Daoy (cell line): ENCODE measurements around the gene ZNF561. TPM values are rescaled to one million over a fixed set of nuclear protein-coding genes. Genes with fewer than 3 reads are reported as not detected.
"Not testable (repeated sequence)": the region's sequence is repeated elsewhere in the genome, so short reads cannot be mapped to it uniquely, and the experiment has no call there.

Source experiments
- DNase-seq: peaks from one replicate; pipeline ENCODE4 v3.0.0-alpha.2; 2015; ENCODE audit warnings: low read depth
- total RNA-seq: library from RNA; depleted of rRNA; stranded (reverse); fragments of >200 nt; shearing (Covaris generic); gene quantifications from 2 replicates; pipeline ENCODE4 v1.2.3, GENCODE V29; 2014; rRNA removed

The ZNF561 gene
- 14.3 and 16.5 TPM in 2 replicates for total RNA-seq

- DNase-seq, result peak; percentile 94
These were observed at the start of gene ZNF561 for GRCh38 chr19:9621156-9622037. TSS of gene ZNF561 (minus strand) at chr19:9621232. CDS start at chr19:9619456, 1,776 bp downstream.

- DNase-seq, result no peak
These were observed 47.5 kb upstream of the ZNF561 start for GRCh38 chr19:9668544-9668943.

GRCh38 chr19:9667898-9668297, 46.9 kb upstream of the ZNF561 start:
- no peak for DNase-seq

GRCh38 chr19:9658769-9659168, 37.7 kb upstream of the ZNF561 start:
- DNase-seq, result no peak

GRCh38 chr19:9653066-9653555, 32.1 kb upstream of the ZNF561 start:
- DNase-seq, result not testable (repeated sequence)

- not testable (repeated sequence) for DNase-seq
These were observed 30.4 kb upstream of the ZNF561 start for GRCh38 chr19:9651464-9651863.

- DNase-seq, result no peak
These were observed 29.3 kb upstream of the ZNF561 start for GRCh38 chr19:9650345-9650744.

GRCh38 chr19:9645472-9645871, 24.4 kb upstream of the ZNF561 start:
- DNase-seq, result no peak

GRCh38 chr19:9644472-9644871, 23.4 kb upstream of the ZNF561 start:
- DNase-seq, result no peak

- no peak for DNase-seq
These were observed 20.8 kb upstream of the ZNF561 start for GRCh38 chr19:9641810-9642209.

- no peak for DNase-seq
These were observed 19.9 kb upstream of the ZNF561 start for GRCh38 chr19:9640956-9641355.

- no peak for DNase-seq
These were observed 15.0 kb upstream of the ZNF561 start for GRCh38 chr19:9636018-9636417.

- no peak for DNase-seq
These were observed 6.8 kb upstream of the ZNF561 start for GRCh38 chr19:9627856-9628255.

GRCh38 chr19:9622531-9622930, 1.5 kb upstream of the ZNF561 start:
- DNase-seq, result no peak

GRCh38 chr19:9620842-9621155, 233 bp downstream of the ZNF561 start:
- DNase-seq, result no peak

GRCh38 chr19:9615844-9616243, 5.2 kb downstream of the ZNF561 start:
- no peak for DNase-seq

- DNase-seq, result no peak
These were observed 10.4 kb downstream of the ZNF561 start for GRCh38 chr19:9610484-9611113.

GRCh38 chr19:9608912-9609311, 12.1 kb downstream of the ZNF561 start:
- no peak for DNase-seq

- peak; percentile 83 for DNase-seq
These were observed 24.0 kb downstream of the ZNF561 start for GRCh38 chr19:9597027-9597426.

- peak; percentile 77 for DNase-seq
These were observed 34.3 kb downstream of the ZNF561 start for GRCh38 chr19:9586764-9587163.

- peak; percentile 91 for DNase-seq
These were observed 36.8 kb downstream of the ZNF561 start, which contains the start of gene ZNF121 for GRCh38 chr19:9584073-9584833. TSS of gene ZNF121 (minus strand) at chr19:9584504. CDS start at chr19:9568097, 16,407 bp downstream.

GRCh38 chr19:9582081-9582725, 38.8 kb downstream of the ZNF561 start:
- DNase-seq, result not testable (repeated sequence)
